H1 (cell line): Measurements from ENCODE around the gene PANX3. TPM values are rescaled to one million over a fixed set of nuclear protein-coding genes. Genes with fewer than 3 reads are reported as not detected.

Source experiments
- CTCF ChIA-PET: fragments of 300-600 bp; sonication (Branson Sonifier 250); formaldehyde crosslinking; loops from one replicate; lab custom pipeline; 2021; ENCODE audit not compliant: partially characterized antibody; lab: Charles Lee
- POLR2A ChIA-PET: fragments of 300-600 bp; sonication (Branson Sonifier 250); formaldehyde crosslinking; loops from one replicate; lab custom pipeline; 2021; ENCODE audit warnings: inconsistent platforms; ENCODE audit not compliant: partially characterized antibody; lab: Charles Lee
- DNase-seq, 2 experiments: peaks; one replicate each; pipeline versions ENCODE4 v3.0.0 to v3.0.0-alpha.2; 2010 to 2022; ENCODE audit warnings: low spot score in 2 of 2, low read depth in 1 of 2, mixed read lengths in 1 of 2
- FAIRE-seq: peaks from 2 replicates; lab custom pipeline; 2011; peaks lifted over from hg19 to GRCh38; lab: Jason Lieb, UNC
- H2AFZ ChIP-seq: 2 replicates; pipeline ENCODE4 v1.8.1; 2012; ENCODE audit warnings: low read length, inconsistent platforms
- H2AK5ac ChIP-seq: 2 replicates; pipeline ENCODE4 v1.6.1; 2013; ENCODE audit warnings: low read depth, low read length
- H2BK120ac ChIP-seq: replicated peaks from 2 replicates; pipeline ENCODE3; 2013; ENCODE audit warnings: low read depth, low read length, inconsistent platforms
- H2BK12ac ChIP-seq: 2 replicates; pipeline ENCODE4 v1.6.1; 2013; ENCODE audit warnings: low read depth, low read length
- H2BK15ac ChIP-seq: 2 replicates; pipeline ENCODE4 v1.6.1; 2013; ENCODE audit warnings: low read length
- H2BK20ac ChIP-seq: 2 replicates; pipeline ENCODE4 v1.6.1; 2013; ENCODE audit warnings: low read length
- H2BK5ac ChIP-seq: 2 replicates; pipeline ENCODE4 v1.6.1; 2013; ENCODE audit warnings: low read depth, low read length
- H3K14ac ChIP-seq: 2 replicates; pipeline ENCODE4 v1.6.1; 2013; ENCODE audit warnings: inconsistent platforms; ENCODE audit not compliant: insufficient read length
- H3K18ac ChIP-seq: 2 replicates; pipeline ENCODE4 v1.6.1; 2013; ENCODE audit warnings: low read length; ENCODE audit errors: extremely low read depth
- H3K23ac ChIP-seq: 2 replicates; pipeline ENCODE4 v1.6.1; 2013; ENCODE audit warnings: inconsistent platforms; ENCODE audit not compliant: insufficient read length
- H3K23me2 ChIP-seq: 2 replicates; pipeline ENCODE4 v1.6.1; 2013; ENCODE audit warnings: low read depth, low read length
- H3K27ac ChIP-seq: 2 replicates; pipeline ENCODE4 v1.6.1; 2011; ENCODE audit warnings: low read depth, low read length, inconsistent platforms
- H3K27me3 ChIP-seq, 4 experiments: replicated peaks in 1 of 4; 1 replicate in 1 of 4; 2 replicates in 3 of 4; pipeline versions ENCODE4 v1.6.1 to v1.8.1; 2011 to 2013; ENCODE audit warnings: low read length in 3 of 4, mild to moderate bottlenecking in 3 of 4, inconsistent platforms in 2 of 4, mixed read lengths in 2 of 4, moderate library complexity in 1 of 4; ENCODE audit not compliant: control insufficient read depth in 3 of 4, insufficient read depth in 3 of 4; ENCODE audit errors: extremely low read depth in 1 of 4
- H3K36me3 ChIP-seq, 4 experiments: 2 replicates each; pipeline versions ENCODE4 v1.6.1 to v1.8.1; 2011 to 2013; ENCODE audit warnings: mild to moderate bottlenecking in 4 of 4, low read length in 3 of 4, moderate library complexity in 2 of 4, control low read depth in 1 of 4, inconsistent platforms in 1 of 4; ENCODE audit not compliant: insufficient read depth in 4 of 4, control insufficient read depth in 2 of 4
- H3K4ac ChIP-seq: replicated peaks from 2 replicates; pipeline ENCODE3; 2013; ENCODE audit warnings: low read length, low read depth, mixed read lengths, inconsistent platforms; ENCODE audit not compliant: insufficient read length
- H3K4me1 ChIP-seq, 4 experiments: replicated peaks in 1 of 4; 1 replicate in 1 of 4; 2 replicates in 3 of 4; pipeline versions ENCODE4 v1.6.1 to v1.8.1; 2011 to 2013; ENCODE audit warnings: low read length in 3 of 4, inconsistent platforms in 2 of 4, mixed read lengths in 1 of 4; ENCODE audit not compliant: insufficient read depth in 4 of 4, control insufficient read depth in 3 of 4
- H3K4me2 ChIP-seq, 2 experiments: 2 replicates each; pipeline versions ENCODE4 v1.6.1 to v1.8.1; 2011 to 2013; ENCODE audit warnings: low read depth in 2 of 2, low read length in 2 of 2, control low read depth in 1 of 2, inconsistent platforms in 1 of 2, mild to moderate bottlenecking in 1 of 2; ENCODE audit not compliant: insufficient read depth in 1 of 2
- H3K4me3 ChIP-seq, 4 experiments: fragments of 200-600, 300-600 bp in 1 of 4; sonication (generic), shearing (Covaris generic), sonication (Bioruptor Twin) in 1 of 4; 2 replicates each; pipeline versions ENCODE4 v1.5.1 to v1.8.1; 2011 to 2016; ENCODE audit warnings: low read length in 4 of 4, low read depth in 3 of 4, control low read depth in 2 of 4, inconsistent platforms in 2 of 4, mild to moderate bottlenecking in 2 of 4, mixed read lengths in 1 of 4, moderate library complexity in 1 of 4; ENCODE audit not compliant: insufficient read depth in 2 of 4; ENCODE audit errors: extremely low read depth in 1 of 4
- H3K56ac ChIP-seq: replicated peaks from 2 replicates; pipeline ENCODE3; 2013; ENCODE audit warnings: low read depth, mild to moderate bottlenecking, mixed read lengths, low read length, inconsistent platforms; ENCODE audit not compliant: insufficient read length
- H3K79me1 ChIP-seq: 2 replicates; pipeline ENCODE4 v1.6.1; 2013; ENCODE audit warnings: low read depth, low read length, control low read depth
- H3K79me2 ChIP-seq, 2 experiments: 2 replicates each; pipeline versions ENCODE4 v1.6.1 to v1.8.1; 2012 to 2013; ENCODE audit warnings: low read length in 2 of 2, mild to moderate bottlenecking in 2 of 2, inconsistent platforms in 1 of 2; ENCODE audit not compliant: insufficient read depth in 2 of 2, control insufficient read depth in 1 of 2
- H3K9ac ChIP-seq, 4 experiments: replicated peaks in 1 of 4; 1 replicate in 1 of 4; 2 replicates in 3 of 4; pipeline versions ENCODE4 v1.6.1 to v1.8.1; 2011 to 2013; ENCODE audit warnings: low read depth in 3 of 4, low read length in 3 of 4, control low read depth in 2 of 4, mild to moderate bottlenecking in 2 of 4, moderate library complexity in 2 of 4, inconsistent platforms in 1 of 4; ENCODE audit errors: extremely low read depth in 1 of 4
- H3K9me3 ChIP-seq, 2 experiments: 2 replicates each; pipeline versions ENCODE4 v1.6.1 to v1.8.1; 2012 to 2013; ENCODE audit warnings: mild to moderate bottlenecking in 2 of 2, moderate library complexity in 2 of 2, control low read depth in 1 of 2, inconsistent platforms in 1 of 2, low read depth in 1 of 2, low read length in 1 of 2, mixed read lengths in 1 of 2; ENCODE audit not compliant: insufficient read depth in 2 of 2
- H4K20me1 ChIP-seq, 2 experiments: replicated peaks in 1 of 2; 2 replicates each; pipeline versions ENCODE3 to v1.8.1; 2011 to 2013; ENCODE audit warnings: inconsistent platforms in 2 of 2, low read length in 2 of 2, mild to moderate bottlenecking in 1 of 2; ENCODE audit not compliant: insufficient read depth in 2 of 2, control insufficient read depth in 1 of 2
- H4K5ac ChIP-seq: 2 replicates; pipeline ENCODE4 v1.6.1; 2013; ENCODE audit warnings: low read length, low read depth, mixed read lengths, inconsistent platforms; ENCODE audit not compliant: insufficient read length
- H4K8ac ChIP-seq: 2 replicates; pipeline ENCODE4 v1.8.0; 2013; ENCODE audit warnings: mild to moderate bottlenecking, moderate library complexity, low read length, inconsistent platforms; ENCODE audit not compliant: insufficient read depth; ENCODE audit errors: extremely low read depth
- H4K91ac ChIP-seq: replicated peaks from 2 replicates; pipeline ENCODE3; 2013; ENCODE audit warnings: low read length, mixed read lengths, inconsistent platforms; ENCODE audit not compliant: insufficient read length
- BACH1 ChIP-seq: IDR thresholded peaks from 2 replicates; pipeline ENCODE4 v1.6.1; 2012; ENCODE audit warnings: low read length, improper control_type of control experiment
- CREB1 ChIP-seq: IDR thresholded peaks from 2 replicates; pipeline ENCODE4 v1.6.1; 2012; ENCODE audit warnings: inconsistent platforms
- EP300 ChIP-seq, 2 experiments: IDR thresholded peaks; 1 replicate in 1 of 2; 2 replicates in 1 of 2; pipeline ENCODE4 v1.6.1; 2011 to 2012; ENCODE audit warnings: low read depth in 2 of 2, low read length in 2 of 2, mild to moderate bottlenecking in 2 of 2, borderline replicate concordance in 1 of 2, inconsistent platforms in 1 of 2, moderate library complexity in 1 of 2
- EZH2 ChIP-seq: fragments of 200-600 bp; sonication (generic); IDR thresholded peaks from 2 replicates; pipeline ENCODE4 v1.7.1; 2012; ENCODE audit warnings: low read depth, mild to moderate bottlenecking, moderate library complexity, low read length, inconsistent platforms; ENCODE audit not compliant: severe bottlenecking
- FOSL1 ChIP-seq: IDR thresholded peaks from 2 replicates; pipeline ENCODE4 v1.6.1; 2011; ENCODE audit warnings: mild to moderate bottlenecking, low read depth, low read length, moderate library complexity; ENCODE audit not compliant: insufficient read depth
- POU5F1 ChIP-seq: IDR thresholded peaks from 2 replicates; pipeline ENCODE4 v1.6.1; 2011; ENCODE audit warnings: low read depth, mild to moderate bottlenecking, low read length, moderate library complexity
- RXRA ChIP-seq: IDR thresholded peaks from 2 replicates; pipeline ENCODE4 v1.6.1; 2011; ENCODE audit warnings: low read depth, mild to moderate bottlenecking, low read length, moderate library complexity; ENCODE audit not compliant: insufficient read depth
- TEAD4 ChIP-seq: IDR thresholded peaks from 2 replicates; pipeline ENCODE4 v1.6.1; 2012; ENCODE audit warnings: low read depth, low read length, inconsistent platforms, mixed read lengths
- WGBS, 2 experiments: shearing (Covaris generic) in 1 of 2; methylation state at CpG; one replicate each; pipeline versions ENCODE4 v1.1.6 to v1.1.7; 2013 to 2015; ENCODE audit warnings: low lambda C conversion rate in 2 of 2, mixed read lengths in 2 of 2, inconsistent platforms in 1 of 2, low coverage in 1 of 2, missing lambda C conversion rate in 1 of 2; ENCODE audit not compliant: insufficient replicate concordance in 2 of 2, insufficient coverage in 1 of 2, insufficient read length in 1 of 2; ENCODE audit errors: extremely low coverage in 1 of 2, missing lambda C conversion rate in 1 of 2; 5-methylcytosine and 5-hydroxymethylcytosine counted together
- polyA plus RNA-seq, 7 experiments: library from polyadenylated mRNA; depleted of rRNA in 3 of 7; stranded (reverse) in 5 of 7; unstranded in 2 of 7; fragments of >200 nt in 5 of 7; fragments of 200-250 nt in 2 of 7; gene quantifications; 1 replicate in 5 of 7; 2 replicates in 1 of 7; 4 replicates in 1 of 7; pipeline versions ENCODE4 v1.2.1 to v1.2.3, GENCODE V29; 2011 to 2013; ENCODE audit warnings: missing spikeins in 2 of 7, mixed read lengths in 2 of 7
- total RNA-seq: library from RNA; stranded (reverse); fragmentation: NEBNext Ultra II Directional; extraction: Animal tissue kit (Norgen Biotek cat#: 25700); gene quantifications from 2 replicates; pipeline ENCODE4 v1.2.1, GENCODE V29; 2021
- TF ChIP-seq, protein P1 (sequence below), 3 experiments: IDR thresholded peaks; 1 replicate in 2 of 3; 2 replicates in 1 of 3; pipeline versions ENCODE4 v1.5.1 to v1.6.1; 2011; ENCODE audit warnings: low read length in 3 of 3, mild to moderate bottlenecking in 3 of 3, inconsistent platforms in 2 of 3, low read depth in 1 of 3, moderate library complexity in 1 of 3; ENCODE audit not compliant: insufficient read depth in 1 of 3; ENCODE audit errors: control extremely low read depth in 1 of 3
- TF ChIP-seq, protein P2 (sequence below): IDR thresholded peaks from 2 replicates; pipeline ENCODE4 v1.6.1; 2011; ENCODE audit warnings: low read length, improper control_type of control experiment

The PANX3 gene
- total and polyA plus RNA-seq, 2 of the 8 experiments (the other 6 are each of a cell fraction or from before 2014, with no cell fraction given): not detected

DNA sequence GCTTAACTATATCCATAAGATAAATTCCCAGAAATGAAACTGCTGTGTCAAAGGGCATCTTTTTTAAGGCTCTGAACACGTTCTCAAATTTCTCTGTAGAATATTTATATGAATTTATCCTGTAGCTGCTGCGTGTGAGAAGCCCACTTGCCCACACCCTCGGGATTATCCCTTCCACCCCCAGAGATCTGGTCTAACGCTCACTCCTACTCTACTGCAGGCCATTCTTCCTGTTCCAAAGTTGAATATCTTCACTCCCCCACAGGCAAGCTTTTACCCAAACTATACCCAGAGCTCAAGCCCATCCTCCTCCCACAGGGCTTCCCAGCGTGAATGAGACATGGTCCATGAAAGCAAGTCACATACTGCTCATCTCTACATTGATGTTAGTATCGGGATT, 37.4 kb downstream of the PANX3 start:
- Histone ChIP-seq H3K79me1 (no peaks in the 10 kb centered on the region), H3K36me3 (no peaks in the 10 kb centered on the region), H3K4ac (no peak overlapping the region), H4K91ac (no peak overlapping the region), H3K79me2 (no peaks in the 10 kb centered on the region), H4K8ac (no peak overlapping the region), H3K4me3 (no peak overlapping the region), H3K4me2 (no peak overlapping the region), H3K9me3 (no peaks in the 10 kb centered on the region), H3K23me2 (no peaks in the 10 kb centered on the region), H2AFZ (no peak overlapping the region), H2BK5ac (no peak overlapping the region), H4K20me1 (no peaks in the 10 kb centered on the region), H3K18ac (no peak overlapping the region), H4K5ac (no peak overlapping the region), H2BK12ac (no peak overlapping the region), H3K27me3 (no peaks in the 10 kb centered on the region), H2AK5ac (no peak overlapping the region), H2BK15ac (no peak overlapping the region), H3K56ac (no peak overlapping the region), H2BK20ac (no peak overlapping the region), H3K27ac (no peak overlapping the region), H3K9ac (no peak overlapping the region), H3K4me1 (peaks cover 0 to 4% (median 2%) of the 10 kb centered on the region in 4 experiments; a peak in 3 of 7 replicates), H3K23ac (no peak overlapping the region), H2BK120ac (no peak overlapping the region), H3K14ac (no peak overlapping the region)
- CTCF ChIA-PET: interaction anchor here (0.6 to 2.7 kb wide), 9 partner anchors 8 to 233 kb away, joined by 3 to 13 read pairs (median 5); partner anchors contain the start of gene ROBO3
- FAIRE-seq: no peak
- POLR2A ChIA-PET: no interaction called here
- 77% methylated on average over 6 of the region's 6 CpGs; no CpG with 5 or more reads in 1 of the 2 experiments for WGBS, 2 experiments
- DNase-seq: no peak
- TF ChIP-seq EZH2: no peak
- no peak for TF ChIP-seq TEAD4
- TF ChIP-seq, protein P1, sequence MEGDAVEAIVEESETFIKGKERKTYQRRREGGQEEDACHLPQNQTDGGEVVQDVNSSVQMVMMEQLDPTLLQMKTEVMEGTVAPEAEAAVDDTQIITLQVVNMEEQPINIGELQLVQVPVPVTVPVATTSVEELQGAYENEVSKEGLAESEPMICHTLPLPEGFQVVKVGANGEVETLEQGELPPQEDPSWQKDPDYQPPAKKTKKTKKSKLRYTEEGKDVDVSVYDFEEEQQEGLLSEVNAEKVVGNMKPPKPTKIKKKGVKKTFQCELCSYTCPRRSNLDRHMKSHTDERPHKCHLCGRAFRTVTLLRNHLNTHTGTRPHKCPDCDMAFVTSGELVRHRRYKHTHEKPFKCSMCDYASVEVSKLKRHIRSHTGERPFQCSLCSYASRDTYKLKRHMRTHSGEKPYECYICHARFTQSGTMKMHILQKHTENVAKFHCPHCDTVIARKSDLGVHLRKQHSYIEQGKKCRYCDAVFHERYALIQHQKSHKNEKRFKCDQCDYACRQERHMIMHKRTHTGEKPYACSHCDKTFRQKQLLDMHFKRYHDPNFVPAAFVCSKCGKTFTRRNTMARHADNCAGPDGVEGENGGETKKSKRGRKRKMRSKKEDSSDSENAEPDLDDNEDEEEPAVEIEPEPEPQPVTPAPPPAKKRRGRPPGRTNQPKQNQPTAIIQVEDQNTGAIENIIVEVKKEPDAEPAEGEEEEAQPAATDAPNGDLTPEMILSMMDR (IDR thresholded peaks at IDR 0.05; ENCODE audit: control extremely low read depth in 1 of 3, insufficient read depth in 1 of 3, low read depth in 1 of 3, low read length in 3 of 3): no peak
- no peak for TF ChIP-seq RXRA
- TF ChIP-seq, protein P2, sequence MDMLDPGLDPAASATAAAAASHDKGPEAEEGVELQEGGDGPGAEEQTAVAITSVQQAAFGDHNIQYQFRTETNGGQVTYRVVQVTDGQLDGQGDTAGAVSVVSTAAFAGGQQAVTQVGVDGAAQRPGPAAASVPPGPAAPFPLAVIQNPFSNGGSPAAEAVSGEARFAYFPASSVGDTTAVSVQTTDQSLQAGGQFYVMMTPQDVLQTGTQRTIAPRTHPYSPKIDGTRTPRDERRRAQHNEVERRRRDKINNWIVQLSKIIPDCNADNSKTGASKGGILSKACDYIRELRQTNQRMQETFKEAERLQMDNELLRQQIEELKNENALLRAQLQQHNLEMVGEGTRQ: no peak
- no peak for TF ChIP-seq CREB1
- TF ChIP-seq FOSL1: no peak
- TF ChIP-seq BACH1: no peak
- TF ChIP-seq EP300 (IDR thresholded peaks at IDR 0.05; ENCODE audit: borderline replicate concordance in 1 of 2, low read depth in 2 of 2, low read length in 2 of 2): no peak
- no peak for TF ChIP-seq POU5F1
